ENCODE results near the gene MBOAT2.
"Not testable (repeated sequence)": the region's sequence is repeated elsewhere in the genome, so short reads cannot be mapped to it uniquely, and the experiment has no call there.

Gene MBOAT2, protein sequence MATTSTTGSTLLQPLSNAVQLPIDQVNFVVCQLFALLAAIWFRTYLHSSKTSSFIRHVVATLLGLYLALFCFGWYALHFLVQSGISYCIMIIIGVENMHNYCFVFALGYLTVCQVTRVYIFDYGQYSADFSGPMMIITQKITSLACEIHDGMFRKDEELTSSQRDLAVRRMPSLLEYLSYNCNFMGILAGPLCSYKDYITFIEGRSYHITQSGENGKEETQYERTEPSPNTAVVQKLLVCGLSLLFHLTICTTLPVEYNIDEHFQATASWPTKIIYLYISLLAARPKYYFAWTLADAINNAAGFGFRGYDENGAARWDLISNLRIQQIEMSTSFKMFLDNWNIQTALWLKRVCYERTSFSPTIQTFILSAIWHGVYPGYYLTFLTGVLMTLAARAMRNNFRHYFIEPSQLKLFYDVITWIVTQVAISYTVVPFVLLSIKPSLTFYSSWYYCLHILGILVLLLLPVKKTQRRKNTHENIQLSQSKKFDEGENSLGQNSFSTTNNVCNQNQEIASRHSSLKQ

DNA sequence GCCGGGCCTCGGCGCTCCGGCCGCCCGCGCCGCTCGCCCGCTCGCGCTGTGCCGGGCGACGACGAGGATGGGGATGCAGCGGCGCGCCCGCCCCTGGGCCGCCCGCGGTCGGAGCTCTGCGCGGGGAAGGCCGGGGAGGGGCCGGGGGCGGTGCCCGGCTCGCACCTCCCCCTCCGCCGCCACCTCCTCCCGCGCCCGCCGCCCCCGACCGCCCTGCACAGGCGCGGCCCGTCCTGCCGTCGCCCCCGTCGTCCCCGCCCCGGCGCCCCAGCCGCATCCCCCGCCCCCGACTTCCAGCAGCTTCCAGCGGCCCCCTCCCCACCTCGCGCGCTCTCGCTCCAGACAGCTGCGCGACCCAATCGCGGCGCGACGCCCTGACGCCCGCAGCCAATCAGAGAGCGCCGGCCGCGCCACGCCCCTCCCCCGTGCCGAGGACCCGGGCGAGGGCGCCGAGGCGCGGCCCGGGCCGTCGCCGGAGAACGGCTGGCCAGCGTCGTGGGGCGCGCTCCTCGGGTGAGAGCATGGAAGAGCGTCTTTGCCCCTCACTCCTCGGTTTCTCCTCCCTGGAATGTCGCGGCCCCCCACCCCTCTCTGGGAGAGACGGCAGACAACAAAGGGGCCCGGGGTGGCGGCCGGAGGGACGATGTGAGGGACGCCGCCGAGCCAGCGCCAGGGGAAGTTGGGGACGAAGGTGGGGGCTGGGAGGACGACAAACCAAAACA lies at the start of gene MBOAT2:
MBOAT2 (minus strand) TSS at position 69 of the 722 bp plus-strand sequence. CDS start 70 bp downstream, outside the sequence.
- peak; percentile 85 for DNase-seq (ENCODE audit: low read depth)

DNA sequence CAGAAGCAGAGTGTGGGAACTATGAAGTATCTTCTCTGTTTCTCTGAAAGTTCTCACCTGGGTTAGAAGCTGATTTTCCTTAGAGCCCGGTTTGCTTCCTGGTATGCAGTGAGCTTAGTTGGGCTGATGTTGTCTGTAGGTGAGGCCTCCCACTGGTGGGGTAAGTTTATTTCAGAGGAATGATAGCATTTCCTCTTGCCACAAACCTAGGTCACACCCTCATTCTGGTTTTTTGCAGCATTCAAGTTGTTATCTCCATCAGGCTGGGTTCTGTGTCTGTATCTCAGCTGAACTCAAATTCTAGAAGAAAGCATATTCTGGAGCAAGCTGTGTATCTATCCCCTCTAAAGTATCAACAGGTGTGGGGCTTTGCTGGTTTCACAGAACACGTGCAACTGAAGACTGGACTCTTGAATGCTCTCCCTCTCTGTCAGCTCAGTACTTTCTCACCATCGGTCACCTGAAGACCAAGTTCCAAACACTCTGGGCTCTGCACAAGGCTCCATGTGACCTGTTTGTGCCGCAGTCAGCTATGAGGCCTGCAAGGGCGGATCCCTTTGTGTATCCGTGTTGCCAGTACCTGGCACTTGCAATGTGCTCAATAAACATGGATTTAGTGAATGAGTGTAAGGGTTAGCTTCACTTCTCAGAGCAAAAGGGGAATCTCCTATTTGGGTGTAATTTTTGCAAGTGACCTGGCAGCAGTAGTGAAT lies 49.5 kb upstream of the MBOAT2 start:
- no peak for DNase-seq (ENCODE audit: low read depth)

DNA sequence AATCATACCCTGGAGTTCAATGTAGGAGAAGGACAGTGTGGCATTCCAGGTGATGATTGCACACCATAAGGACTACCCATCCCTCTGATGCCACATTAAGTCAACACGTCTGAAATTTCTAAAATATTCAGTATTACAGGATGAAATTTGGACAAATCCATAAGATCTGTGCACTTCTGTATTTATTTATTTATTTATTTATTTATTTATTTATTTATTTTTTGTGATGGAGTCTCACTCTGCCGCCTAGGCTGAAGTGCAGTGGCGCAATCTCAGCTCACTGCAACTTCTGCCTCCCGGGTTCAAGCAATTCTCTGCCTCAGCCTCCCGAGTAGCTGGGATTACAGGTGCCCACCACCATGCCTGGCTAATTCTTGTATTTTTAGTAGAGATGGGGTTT lies 48.0 kb upstream of the MBOAT2 start:
- not testable (repeated sequence) for DNase-seq (ENCODE audit: low read depth)

DNA sequence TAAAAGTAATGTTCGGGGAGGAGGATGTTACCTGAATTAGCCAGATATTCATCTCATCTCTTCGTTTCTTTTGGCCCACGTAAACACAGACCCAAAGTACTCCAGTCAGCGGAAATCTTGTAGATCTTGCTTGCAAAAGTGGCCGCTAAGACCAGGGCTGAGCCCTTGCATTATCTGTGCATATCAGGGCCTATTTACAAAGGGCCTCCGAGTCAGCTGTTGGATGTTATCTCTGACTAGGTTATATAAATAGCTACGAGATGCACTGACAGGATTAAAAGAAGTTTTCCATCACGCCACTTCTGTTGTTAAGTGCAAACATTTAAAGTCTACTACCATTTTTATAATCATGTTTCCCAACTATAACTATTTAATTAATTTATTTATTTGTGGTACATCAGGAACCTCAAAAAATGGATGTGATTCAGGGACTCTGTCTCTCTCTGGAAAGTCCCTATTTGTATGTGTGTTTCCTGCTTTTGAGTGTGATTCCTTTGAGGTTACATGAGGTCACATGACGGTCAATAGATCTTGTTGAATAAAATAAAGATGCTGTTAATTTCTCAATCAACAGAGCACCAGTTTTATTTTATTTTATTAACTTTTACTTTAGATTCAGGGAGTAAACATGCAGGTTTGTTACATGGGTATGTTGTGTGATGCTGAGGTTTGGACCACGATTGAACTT lies 46.8 kb upstream of the MBOAT2 start:
- no peak for DNase-seq (ENCODE audit: low read depth)

DNA sequence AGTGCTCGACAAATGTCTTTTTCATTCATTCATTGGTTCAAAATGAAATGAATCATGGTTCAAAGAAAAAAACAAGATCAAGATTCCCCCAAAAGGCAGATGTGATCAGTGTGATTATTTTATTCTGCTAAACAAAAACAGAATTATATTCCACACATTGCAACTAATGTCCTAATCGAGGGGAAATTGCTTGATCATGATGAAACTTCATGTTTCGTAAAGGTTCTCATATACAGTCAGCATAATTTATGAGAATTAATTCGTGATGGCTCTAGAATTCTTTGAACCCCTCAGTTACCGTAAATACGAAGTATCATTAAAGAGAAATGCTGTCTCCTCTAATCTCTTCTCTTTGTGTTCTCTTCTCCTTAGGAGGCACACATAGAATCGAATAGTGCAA lies 42.1 kb upstream of the MBOAT2 start:
- DNase-seq (ENCODE audit: low read depth): no peak

DNA sequence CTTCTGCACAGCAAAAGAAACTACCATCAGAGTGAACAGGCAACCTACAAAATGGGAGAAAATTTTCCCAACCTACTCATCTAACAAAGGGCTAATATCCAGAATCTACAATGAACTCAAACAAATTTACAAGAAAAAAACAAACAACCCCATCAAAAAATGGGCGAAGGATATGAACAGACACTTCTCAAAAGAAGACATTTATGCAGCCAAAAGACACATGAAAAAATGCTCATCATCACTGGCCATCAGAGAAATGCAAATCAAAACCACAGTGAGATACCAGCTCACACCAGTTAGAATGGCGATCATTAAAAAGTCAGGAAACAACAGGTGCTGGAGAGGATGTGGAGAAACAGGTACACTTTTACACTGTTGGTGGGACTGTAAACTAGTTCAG lies 40.0 kb upstream of the MBOAT2 start:
- not testable (repeated sequence) for DNase-seq (ENCODE audit: low read depth)

DNA sequence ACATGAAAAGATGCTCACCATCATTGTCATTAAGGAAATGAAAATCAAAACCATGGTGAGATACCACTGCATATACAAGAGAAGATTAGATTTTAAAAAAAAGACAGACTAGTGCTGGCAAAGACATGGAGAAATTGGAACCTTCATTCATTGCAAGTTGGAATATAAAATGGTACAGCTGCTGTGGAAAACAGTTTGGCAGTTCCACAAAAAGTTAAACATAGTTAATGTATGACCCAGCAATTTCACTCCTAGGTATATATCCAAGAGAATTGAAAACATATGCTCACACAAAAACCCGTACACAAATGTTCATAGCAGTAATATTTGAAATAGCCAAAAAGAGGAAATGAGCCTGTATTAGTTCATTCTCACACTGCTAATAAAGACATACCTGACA lies 33.7 kb upstream of the MBOAT2 start:
- no peak for DNase-seq (ENCODE audit: low read depth)

DNA sequence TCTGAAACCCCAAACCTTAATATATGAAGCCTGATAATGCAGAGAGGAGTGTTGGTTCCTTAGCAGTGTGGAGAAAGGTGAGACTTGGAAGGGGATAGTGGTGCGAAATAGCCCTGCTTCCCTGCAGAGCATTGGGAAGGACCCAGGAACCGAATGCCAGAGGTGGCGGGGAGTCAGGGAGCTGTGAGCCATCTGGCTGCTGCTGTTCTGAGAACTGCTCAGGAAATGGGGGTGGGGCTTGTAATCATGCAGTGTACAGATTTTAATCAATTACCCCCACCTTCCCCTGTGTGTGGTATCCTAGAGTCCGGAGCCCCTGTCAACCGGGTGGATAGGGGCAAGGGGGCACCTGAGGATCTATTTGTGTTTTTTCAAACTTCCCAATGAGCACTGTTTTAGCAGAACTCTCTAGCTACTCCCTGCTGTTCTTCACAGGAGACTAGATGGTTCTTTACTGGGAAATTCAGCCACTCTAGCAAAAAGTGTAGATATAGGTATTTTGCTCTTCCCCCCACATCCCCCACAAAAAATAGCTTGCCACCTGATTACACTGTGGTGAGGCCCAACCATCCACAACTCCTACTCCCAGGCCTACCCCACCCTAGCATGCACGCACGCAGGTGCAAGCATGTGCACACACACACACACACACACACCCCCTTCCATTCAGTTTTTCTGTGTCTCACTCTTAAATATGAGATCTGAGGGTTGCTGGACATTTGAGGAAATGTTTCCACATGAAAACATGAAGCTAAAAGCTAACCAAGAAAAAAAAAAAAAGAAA lies 30.1 kb upstream of the MBOAT2 start:
- DNase-seq (ENCODE audit: low read depth): no peak

DNA sequence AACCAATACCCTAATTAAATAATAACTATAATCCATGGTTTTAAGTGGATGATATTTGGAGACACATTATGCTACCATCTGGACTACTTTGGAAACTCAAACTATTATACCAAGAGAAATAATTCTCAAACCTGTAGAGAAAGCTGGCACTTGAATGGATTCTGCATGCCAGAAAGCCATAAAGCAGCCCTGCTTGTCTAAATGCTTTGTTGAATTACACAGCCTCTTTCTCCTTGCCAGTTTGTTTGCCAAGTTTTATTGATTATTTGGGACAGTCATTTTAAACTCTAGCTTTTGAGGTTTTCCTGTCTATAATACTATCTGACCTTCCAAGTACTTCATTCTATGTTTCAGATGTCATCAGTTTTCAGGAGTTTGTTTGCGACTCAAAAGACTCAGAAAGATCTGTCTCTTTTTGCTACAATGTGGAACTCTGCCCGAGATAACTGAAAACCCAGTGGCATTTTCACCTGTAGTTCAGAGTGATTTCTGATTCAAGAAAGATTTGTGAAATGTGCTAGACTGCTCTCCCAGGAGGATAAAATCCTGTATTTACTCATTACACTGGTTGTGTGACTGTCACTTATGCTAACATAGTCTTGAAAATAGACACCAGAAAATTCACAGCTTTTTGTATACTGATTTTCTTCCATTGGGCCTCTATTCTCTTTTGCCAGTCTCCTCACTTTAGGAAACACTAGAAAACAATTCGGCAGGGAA lies 29.2 kb upstream of the MBOAT2 start:
- no peak for DNase-seq (ENCODE audit: low read depth)

DNA sequence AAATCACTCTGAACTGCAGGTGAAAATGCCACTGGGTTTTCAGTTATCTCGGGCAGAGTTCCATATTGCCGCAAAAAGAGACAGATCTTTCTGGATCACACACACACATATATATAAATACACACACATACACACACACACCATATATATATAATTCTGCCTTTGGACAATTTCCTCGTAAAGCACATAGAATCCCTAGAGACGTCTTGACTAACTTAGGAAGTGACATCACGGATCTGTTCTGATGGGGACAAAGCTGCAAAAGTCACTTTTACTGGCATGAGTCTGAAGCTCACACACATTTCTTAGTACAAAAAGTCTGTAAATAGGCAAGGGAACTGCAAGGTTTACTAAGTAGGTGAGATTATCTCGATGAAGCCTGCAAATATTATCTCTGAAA lies 28.6 kb upstream of the MBOAT2 start:
- DNase-seq (ENCODE audit: low read depth): no peak

DNA sequence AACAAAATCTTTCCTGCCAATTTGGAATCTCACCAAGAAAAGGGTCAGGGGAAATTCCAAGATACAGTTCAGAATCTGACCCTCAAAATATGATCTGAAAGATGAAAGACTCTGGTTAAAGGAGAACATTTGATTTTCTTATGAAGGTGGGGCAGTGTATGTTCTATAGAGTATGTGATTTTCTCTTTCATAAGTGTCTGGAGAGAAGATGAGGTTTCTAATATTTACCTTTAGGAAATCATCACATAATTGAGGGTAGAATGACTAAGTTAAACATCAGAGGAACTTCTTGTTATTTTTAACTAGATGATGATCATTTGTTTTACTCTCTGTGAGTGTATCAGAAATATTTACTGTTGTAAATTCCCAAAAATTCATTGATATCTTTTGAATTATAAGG lies 27.8 kb upstream of the MBOAT2 start:
- DNase-seq (ENCODE audit: low read depth): no peak

DNA sequence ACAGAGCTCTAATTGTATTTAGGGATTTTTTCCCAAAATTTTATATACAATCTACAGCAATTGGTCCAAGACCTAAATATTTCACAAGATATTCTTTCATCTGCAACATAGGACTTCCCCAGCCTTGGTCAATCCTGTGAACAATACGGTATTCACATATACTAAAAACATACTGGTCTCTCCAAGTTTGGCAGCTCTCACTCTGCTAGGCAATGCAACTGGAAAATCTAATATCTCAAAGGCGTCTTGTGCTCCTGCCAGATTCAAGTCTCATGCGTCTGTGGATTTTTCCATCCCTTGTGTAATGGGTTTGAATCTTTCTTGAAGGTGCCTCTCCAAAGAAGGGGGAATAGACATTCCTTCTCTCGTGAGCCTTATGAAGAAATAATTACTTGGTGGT lies 27.4 kb upstream of the MBOAT2 start:
- DNase-seq (ENCODE audit: low read depth): peak; percentile 29

DNA sequence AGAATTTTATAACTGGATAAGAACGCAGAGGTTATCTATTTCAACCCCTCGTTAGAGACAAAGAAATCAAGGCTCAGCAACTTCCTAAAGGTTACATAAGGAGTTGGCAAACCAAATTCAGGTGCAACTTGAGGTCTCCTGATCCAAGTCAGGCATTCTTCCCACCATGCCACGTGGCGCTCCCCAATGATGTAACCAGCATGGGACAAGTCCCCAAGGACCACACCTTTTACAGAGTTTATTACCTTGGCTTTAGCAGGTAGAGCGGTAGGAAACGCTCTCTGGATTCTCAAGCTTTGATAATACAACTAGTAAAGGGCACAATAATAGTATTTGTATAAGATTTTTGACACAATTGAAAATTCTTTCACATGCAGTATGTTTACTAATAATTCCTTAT lies 26.7 kb upstream of the MBOAT2 start:
- DNase-seq (ENCODE audit: low read depth): no peak

DNA sequence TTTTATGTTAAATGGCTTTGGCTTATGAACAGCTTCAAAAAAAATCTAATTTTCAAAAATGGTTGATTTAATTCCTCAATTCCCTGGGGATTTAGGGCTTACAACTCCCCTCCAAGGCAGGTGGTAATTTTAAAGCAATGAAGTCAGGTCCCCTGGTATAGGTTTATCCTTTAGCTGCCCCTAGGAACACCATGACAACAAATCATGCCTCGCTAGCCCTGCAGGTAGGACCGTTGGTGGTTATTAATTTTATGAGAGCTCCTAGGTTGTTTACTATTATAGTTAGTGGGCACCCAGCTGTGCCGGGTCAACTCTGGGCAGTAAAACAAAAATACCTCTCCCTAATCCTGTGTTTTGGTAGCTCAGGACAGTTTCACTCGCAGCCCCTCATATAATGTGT lies 26.2 kb upstream of the MBOAT2 start:
- no peak for DNase-seq (ENCODE audit: low read depth)

DNA sequence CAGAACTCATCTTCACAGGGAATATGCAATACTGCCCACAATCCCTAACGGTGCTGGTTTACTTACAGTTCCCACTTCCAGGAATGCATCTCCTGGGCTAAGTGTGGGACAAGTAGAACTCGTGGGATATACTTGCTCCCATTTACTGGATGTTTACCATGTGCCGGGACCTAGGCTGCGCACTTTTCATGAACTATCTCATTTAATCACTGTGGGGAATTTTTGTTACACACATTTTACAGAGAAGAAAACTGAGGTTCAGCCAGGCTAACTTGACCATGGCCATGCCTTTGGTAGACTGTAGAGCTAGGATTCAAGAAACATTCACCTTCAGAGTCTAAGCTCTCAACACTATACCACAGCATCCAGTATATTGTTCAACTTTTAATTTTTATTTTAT lies 24.4 kb upstream of the MBOAT2 start:
- DNase-seq (ENCODE audit: low read depth): no peak

DNA sequence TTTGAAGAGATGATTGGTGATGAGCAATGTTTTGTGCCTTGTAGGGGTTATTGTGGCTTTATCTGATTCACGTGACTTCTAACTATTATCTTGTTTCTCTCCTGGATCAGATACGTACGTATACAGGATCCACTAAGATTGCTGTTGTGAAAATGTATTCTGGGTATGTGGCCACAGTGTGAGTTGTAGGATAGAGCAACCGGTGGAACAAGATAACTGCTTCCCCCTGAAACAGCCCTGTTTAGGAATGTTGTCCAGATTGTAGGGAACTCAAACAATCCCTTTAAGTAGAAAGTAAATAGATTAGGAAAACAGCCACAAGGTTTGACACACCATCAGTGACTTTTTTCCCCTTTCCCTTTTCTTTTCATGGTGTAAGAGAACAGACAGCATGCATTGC lies 22.3 kb upstream of the MBOAT2 start:
- no peak for DNase-seq (ENCODE audit: low read depth)

DNA sequence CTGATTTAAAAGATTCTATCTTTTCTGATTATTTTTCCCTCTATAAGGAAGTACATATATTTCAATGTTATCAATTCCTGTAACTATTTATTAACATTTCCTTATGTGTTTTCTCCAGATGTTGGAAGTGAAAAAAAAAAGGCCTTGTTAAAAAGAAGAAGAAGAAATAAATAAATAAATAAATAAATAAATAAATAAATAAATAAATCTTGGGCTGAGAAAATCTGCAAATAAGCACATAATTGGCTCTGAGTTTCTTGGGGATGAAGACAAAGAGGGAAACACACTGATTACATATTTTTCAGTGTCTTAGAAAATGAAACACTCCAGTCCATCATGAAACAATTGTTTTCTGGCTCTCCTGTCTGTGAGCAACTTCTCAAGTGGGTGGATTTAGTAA lies 21.1 kb upstream of the MBOAT2 start:
- DNase-seq (ENCODE audit: low read depth): no peak

DNA sequence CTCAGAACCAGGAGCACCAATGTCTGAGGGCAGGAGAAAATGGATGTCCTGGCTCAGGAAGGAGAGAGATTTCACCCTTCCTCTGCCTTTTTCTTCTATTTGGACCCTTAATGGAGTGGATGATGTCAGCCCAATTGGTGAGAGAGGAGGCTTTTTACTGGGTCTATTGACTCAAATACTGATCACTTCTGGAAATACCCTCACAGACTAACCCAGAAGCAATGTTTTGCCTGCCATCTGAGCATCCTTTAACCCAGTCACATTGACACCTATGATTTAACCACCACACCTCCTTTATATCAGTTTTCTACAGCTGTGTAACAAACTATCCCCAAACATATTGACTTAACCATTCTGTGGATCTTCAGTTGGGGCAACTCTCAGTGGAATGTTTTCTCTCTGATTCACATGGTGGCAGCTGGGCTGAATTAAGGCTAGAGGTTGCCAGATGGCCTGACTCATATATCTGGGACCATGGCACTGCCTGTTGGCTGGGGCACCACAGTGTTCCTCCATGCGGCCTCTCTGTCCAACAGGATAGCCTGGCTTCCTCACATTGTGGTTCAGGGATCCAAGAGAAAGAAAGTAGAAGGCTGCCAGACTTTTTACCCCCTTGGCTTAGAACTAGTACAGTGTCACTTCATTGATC lies 18.2 kb upstream of the MBOAT2 start:
- DNase-seq (ENCODE audit: low read depth): no peak

DNA sequence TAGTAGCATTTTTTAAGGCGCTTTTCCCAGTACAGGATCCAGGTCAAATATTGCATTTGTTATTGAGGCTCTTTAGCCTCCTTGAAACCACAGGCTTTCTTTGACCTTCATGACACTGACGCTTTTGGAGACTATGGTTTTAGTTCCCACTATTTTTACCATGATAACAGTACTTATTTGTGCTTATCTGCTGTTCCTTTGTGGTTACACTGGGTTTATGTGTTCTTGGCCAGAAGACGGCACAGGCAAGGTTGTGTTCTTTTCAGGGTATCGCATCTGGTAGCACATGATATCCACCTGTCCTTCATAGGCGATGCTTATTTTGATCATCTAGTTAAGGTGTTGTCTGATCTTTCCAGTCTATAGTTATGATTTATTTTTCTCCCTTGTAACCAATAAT lies 16.8 kb upstream of the MBOAT2 start:
- no peak for DNase-seq (ENCODE audit: low read depth)

DNA sequence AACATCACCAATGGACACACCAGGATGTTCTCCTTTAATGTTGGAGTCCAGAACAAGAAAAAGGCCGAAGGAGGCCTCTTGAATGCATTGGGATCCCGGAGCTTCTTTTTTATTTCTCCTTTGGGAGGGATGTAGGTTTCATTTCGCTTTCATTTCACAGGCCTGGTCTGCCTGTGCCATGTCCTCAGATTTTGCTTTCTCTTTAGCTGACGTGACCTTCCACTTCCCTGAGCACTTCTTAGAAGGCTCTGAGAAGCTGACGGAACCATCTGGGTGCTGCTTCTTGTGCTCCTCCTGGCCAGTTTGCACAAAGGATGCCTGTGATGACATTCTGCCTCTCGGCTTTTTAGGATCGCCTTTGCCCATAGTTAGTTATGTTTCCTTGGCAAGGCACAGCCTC lies 15.1 kb upstream of the MBOAT2 start:
- DNase-seq (ENCODE audit: low read depth): no peak
